ENCODE measurements around the gene TTI1.

The TTI1 gene

DNA sequence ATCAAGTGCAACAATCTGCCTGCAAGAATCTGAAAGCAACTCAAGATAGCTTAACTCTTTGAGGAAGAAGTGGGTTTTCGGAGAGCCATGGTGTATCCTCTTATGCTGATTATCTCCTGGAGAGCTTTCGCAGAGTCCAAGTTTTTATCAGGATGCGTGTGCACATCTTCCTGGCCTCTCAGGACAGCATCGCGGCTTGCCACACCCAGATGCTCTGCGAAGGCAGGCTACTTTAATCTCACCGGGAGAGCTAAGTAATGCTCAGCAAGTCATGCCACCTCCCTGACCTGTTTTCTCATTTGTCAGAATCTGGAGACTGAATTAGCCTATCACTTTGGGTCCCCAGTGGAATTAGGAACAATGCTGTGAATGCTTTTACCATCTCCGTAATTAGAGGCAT is 52.9 kb downstream of the TTI1 start:
- TF ChIP-seq, protein P1, sequence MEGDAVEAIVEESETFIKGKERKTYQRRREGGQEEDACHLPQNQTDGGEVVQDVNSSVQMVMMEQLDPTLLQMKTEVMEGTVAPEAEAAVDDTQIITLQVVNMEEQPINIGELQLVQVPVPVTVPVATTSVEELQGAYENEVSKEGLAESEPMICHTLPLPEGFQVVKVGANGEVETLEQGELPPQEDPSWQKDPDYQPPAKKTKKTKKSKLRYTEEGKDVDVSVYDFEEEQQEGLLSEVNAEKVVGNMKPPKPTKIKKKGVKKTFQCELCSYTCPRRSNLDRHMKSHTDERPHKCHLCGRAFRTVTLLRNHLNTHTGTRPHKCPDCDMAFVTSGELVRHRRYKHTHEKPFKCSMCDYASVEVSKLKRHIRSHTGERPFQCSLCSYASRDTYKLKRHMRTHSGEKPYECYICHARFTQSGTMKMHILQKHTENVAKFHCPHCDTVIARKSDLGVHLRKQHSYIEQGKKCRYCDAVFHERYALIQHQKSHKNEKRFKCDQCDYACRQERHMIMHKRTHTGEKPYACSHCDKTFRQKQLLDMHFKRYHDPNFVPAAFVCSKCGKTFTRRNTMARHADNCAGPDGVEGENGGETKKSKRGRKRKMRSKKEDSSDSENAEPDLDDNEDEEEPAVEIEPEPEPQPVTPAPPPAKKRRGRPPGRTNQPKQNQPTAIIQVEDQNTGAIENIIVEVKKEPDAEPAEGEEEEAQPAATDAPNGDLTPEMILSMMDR (conservative IDR thresholded peaks at IDR 0.05; ENCODE audit: control insufficient read depth, insufficient read depth, low read depth, low read length) = no peak
- no peak for DNase-seq (ENCODE audit: low read depth)
- H3K4me3 ChIP-seq (ENCODE audit: control insufficient read depth, low read depth, low read length) = no peak overlapping the region

DNA sequence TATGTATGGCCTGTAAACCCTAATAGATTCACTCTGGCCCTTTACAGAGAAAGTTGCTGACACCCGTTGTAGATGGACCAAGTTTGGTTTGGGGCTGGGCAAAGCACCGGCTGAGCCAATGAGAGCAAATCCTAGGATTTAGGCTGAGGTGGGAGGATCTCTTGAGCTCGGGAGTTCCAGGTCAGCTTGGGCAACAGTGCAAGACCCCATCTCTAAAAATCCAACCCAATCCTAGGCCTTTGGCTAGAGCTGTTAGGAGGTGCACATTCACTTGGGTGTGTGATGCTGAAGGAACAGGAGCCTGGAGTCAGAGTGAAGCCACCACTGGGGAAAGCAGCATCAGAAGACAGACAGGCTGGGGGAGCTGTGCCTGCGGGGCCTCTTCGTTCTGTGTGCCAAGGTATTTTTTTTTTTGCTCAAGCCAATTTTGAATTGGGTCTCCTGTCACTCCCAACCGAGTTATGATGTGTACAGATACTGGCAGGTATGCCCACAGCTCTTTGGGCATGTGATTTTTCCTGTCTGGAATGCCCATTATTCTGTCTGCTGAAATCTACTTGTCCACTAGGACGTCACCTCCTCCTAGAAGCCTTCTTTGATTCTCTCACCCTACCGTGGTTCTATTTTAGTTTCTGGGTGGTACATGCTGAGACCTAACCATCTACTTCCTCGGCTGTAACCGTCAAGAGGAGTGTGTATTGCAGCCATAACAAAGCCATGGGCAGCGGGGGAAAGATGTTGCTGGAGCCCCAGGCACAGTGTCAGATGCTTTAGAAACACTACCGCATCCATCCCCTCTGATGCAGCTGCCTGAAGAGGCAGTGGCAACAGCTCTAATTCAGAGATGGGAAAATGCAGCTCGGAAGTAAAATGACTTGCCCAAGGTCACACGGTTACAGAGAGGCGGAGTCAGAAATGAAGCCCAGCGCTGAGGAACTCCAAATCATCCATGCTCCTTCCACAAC is 54.0 kb downstream of the TTI1 start:
- H3K4me3 ChIP-seq (ENCODE audit: control insufficient read depth, low read depth, low read length) = no peak overlapping the region
- TF ChIP-seq, protein P1 (conservative IDR thresholded peaks at IDR 0.05; ENCODE audit: control insufficient read depth, insufficient read depth, low read depth, low read length) = no peak
- no peak for DNase-seq (ENCODE audit: low read depth)

DNA sequence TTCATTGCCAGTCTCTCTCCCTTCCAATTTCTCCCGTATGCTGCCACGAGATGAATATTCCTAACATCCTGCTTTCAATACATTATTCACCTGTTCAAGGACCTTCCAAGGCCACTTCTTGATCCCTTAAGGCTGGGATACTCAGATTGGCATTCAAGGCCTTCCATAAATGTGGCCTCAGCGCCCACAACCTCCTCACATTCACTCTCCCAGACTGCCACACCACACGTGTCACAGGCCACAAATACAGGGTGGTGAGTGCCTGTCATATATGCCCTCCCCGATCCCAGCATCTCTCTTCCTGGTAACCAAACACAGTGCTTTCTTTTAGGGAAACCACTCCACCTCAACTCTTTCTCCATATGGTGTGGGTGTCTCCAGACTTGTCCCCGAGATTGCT is 55.5 kb downstream of the TTI1 start:
- H3K4me3 ChIP-seq (ENCODE audit: control insufficient read depth, low read depth, low read length) = no peak overlapping the region
- DNase-seq (ENCODE audit: low read depth) = no peak
- TF ChIP-seq, protein P1 (conservative IDR thresholded peaks at IDR 0.05; ENCODE audit: control insufficient read depth, insufficient read depth, low read depth, low read length) = no peak

DNA sequence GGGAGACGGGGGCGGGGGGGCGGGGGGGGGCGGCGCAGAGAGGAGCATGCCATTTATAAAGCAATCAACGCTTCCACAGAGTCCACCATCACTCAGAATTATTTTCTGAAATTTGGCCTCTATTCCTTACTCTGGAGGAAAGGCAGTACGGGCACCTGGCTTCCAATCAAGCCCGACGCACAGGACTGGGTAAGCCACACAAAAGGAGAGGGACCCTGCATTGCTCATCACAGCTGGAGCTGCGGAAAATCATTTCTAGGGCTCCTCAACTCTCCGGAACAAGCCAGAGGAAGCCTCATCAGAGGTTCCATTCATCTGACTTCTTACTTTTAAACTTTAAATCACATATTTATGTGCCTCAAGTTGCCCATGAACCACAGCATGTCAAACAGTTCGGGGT is 55.9 kb downstream of the TTI1 start:
- H3K4me3 ChIP-seq (ENCODE audit: control insufficient read depth, low read depth, low read length) = no peak overlapping the region
- TF ChIP-seq, protein P1 (conservative IDR thresholded peaks at IDR 0.05; ENCODE audit: control insufficient read depth, insufficient read depth, low read depth, low read length) = no peak
- no peak for DNase-seq (ENCODE audit: low read depth)

DNA sequence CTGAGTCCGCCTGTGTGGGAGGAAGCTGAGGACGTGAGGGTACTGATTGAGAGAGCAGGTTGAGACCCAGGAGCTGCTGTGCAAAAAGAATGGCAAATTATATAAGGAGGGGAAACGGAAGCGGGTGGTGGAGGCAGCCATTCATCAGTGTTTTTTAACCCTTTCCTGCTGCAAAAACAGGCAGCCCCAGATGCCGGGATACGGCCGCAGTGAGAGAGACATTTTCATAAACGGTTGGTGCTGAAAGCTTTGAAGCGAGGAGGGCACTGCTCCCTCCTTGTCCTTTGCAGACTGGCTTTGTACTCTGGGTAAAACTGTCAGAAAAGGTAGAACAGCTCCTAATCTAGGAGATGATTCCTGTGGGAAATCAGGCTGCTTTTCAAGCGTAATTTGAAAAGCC is 56.4 kb downstream of the TTI1 start:
- TF ChIP-seq, protein P1 (conservative IDR thresholded peaks at IDR 0.05; ENCODE audit: control insufficient read depth, insufficient read depth, low read depth, low read length) = no peak
- DNase-seq (ENCODE audit: low read depth) = no peak
- H3K4me3 ChIP-seq (ENCODE audit: control insufficient read depth, low read depth, low read length) = no peak overlapping the region

DNA sequence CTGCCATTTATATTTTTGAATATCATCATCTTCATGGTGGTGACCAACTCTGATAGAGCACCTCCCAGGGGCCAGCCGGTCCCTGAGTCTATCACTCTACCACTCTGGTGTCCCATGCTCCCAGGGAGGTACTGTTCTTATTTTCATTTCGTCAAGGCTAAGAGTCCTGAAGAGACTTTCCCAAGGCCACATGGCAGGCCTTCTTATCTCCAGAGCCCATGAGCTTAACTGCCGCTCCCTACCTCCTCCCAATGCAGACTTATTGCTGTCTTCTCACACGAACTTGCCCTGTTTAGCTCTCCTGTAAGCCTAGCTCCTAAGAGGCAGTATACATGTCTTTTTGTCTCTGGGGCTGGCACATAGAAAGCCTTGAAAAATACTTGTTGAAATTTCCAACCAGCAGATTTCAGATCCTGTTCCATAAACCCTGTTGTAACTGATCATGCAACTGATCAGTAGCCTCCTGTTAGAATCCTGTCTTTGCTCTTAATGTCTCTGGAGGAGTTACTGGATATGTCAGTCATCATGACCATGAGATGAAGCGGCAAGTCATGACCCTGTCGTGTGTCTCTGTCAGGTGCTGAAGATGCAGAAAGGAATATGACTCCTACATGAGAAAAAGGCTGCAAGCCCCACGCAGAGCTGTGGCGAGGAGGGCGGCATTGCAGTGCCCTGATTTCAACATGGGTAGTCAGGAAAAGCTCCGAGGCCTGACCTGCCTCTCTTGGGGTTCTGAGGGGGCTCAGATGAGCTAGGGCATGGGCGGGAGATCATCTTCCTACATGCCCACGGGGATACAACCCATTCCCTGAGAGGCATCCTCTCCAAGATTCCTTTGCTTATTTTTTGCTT is 60.0 kb downstream of the TTI1 start:
- H3K4me3 ChIP-seq (ENCODE audit: control insufficient read depth, low read depth, low read length) = no peak overlapping the region
- no peak for DNase-seq (ENCODE audit: low read depth)
- TF ChIP-seq, protein P1 (conservative IDR thresholded peaks at IDR 0.05; ENCODE audit: control insufficient read depth, insufficient read depth, low read depth, low read length) = no peak

Measured in fibroblast of mammary gland (primary cell).